Kidney (tissue), 14 donors: Measurements from ENCODE around the gene SASH1. TPM values are rescaled to one million over a fixed set of nuclear protein-coding genes. Genes with fewer than 3 reads are reported as not detected.

ENCODE experiments used
- DNase-seq, 5 donors: peaks; one replicate each; pipeline ENCODE4 v3.0.0-alpha.2; 2013 to 2020
- FAIRE-seq: peaks from 2 replicates; lab custom pipeline; 2012; peaks lifted over from hg19 to GRCh38; lab: Jason Lieb, UNC
- H3K27ac ChIP-seq, 2 donors: one replicate each; pipeline ENCODE4 v1.7.0; 2013; ENCODE audit warnings: low read depth in 2 of 2, low read length in 2 of 2, inconsistent platforms in 1 of 2
- H3K27me3 ChIP-seq: one replicate; pipeline ENCODE4 v1.7.1; 2013; ENCODE audit warnings: low read length, inconsistent platforms; ENCODE audit not compliant: control insufficient read depth, insufficient read depth
- H3K36me3 ChIP-seq, 3 donors: one replicate each; pipeline versions ENCODE4 v1.7.0 to v1.7.1; 2013; ENCODE audit warnings: low read length in 3 of 3, control low read depth in 1 of 3, inconsistent platforms in 1 of 3; ENCODE audit not compliant: insufficient read depth in 3 of 3, control insufficient read depth in 2 of 3
- H3K4me1 ChIP-seq, 3 donors: one replicate each; pipeline versions ENCODE4 v1.7.0 to v1.7.1; 2013; ENCODE audit warnings: low read length in 3 of 3, inconsistent platforms in 1 of 3, low read depth in 1 of 3; ENCODE audit not compliant: control insufficient read depth in 2 of 3, insufficient read depth in 2 of 3
- H3K4me3 ChIP-seq, 3 donors: one replicate each; pipeline versions ENCODE4 v1.7.0 to v1.8.1; 2013; ENCODE audit warnings: low read length in 3 of 3, control low read depth in 1 of 3, inconsistent platforms in 1 of 3
- H3K9ac ChIP-seq, 3 donors: one replicate each; pipeline versions ENCODE4 v1.7.0 to v1.7.1; 2013; ENCODE audit warnings: low read length in 3 of 3, control low read depth in 1 of 3, inconsistent platforms in 1 of 3
- H3K9me3 ChIP-seq, 3 donors: one replicate each; pipeline versions ENCODE4 v1.7.0 to v1.7.1; 2013; ENCODE audit warnings: low read length in 3 of 3, control low read depth in 1 of 3, inconsistent platforms in 1 of 3; ENCODE audit not compliant: control insufficient read depth in 2 of 3, insufficient read depth in 1 of 3
- intact Hi-C: fragments of 100-400 bp; cut with DNase I; formaldehyde crosslinking; loops from one replicate; pipeline ENCODE4 v1.11.1; 2022
- polyA plus RNA-seq: library from polyadenylated mRNA; stranded (reverse); fragments of 350-450 nt; fragmentation: Illumina TruSeq; extraction: RNeasy Lipid Tissue Mini Kit (QIAGEN cat#74804); gene quantifications from one replicate; pipeline ENCODE4 v1.2.3, GENCODE V29; 2014; ENCODE audit warnings: low read depth, low replicate concordance; ENCODE audit not compliant: insufficient read depth
- total RNA-seq: library from RNA; stranded (reverse); fragmentation: NEBNext Ultra II Directional; extraction: Animal tissue kit (Norgen Biotek cat#: 25700); gene quantifications from one replicate; pipeline ENCODE4 v1.2.1, GENCODE V29; 2021
- TF ChIP-seq, protein P1 (sequence below): IDR thresholded peaks from 3 replicates; pipeline ENCODE4 v1.5.1; 2012; ENCODE audit warnings: mild to moderate bottlenecking, moderate library complexity, borderline replicate concordance; ENCODE audit not compliant: insufficient read depth; ENCODE audit errors: extremely low read depth
- donor health status: control.
- donor health status: control.
- donor health status: control.
- donor health status: control.
- donor health status: control.
- donor health status: DM: yes; HTN: yes; CAD: no.
- donor health status: Normal renal cell carcinoma (clear cell type).

The SASH1 gene
- total and polyA plus RNA-seq, 2 donors from 2014 or later, result 6.2 to 148 TPM

DNA sequence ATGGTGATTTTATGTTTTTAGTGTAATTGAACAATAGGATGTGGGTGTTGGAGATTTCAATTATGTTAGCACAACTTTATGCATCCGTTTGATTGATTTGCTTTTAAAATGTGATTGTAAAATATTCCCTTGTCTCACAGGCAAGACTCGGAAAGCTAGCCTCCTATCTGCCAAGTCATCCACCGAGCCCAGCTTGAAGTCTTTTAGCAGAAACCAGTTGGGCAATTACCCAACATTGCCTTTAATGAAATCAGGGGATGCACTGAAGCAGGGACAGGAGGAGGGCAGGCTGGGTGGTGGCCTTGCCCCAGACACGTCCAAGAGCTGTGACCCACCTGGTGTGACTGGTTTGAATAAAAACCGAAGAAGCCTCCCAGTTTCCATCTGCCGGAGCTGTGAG, 200.9 kb downstream of the SASH1 start:
- DNase-seq (no peak), FAIRE-seq (no peak)
- TF ChIP-seq, protein P1, sequence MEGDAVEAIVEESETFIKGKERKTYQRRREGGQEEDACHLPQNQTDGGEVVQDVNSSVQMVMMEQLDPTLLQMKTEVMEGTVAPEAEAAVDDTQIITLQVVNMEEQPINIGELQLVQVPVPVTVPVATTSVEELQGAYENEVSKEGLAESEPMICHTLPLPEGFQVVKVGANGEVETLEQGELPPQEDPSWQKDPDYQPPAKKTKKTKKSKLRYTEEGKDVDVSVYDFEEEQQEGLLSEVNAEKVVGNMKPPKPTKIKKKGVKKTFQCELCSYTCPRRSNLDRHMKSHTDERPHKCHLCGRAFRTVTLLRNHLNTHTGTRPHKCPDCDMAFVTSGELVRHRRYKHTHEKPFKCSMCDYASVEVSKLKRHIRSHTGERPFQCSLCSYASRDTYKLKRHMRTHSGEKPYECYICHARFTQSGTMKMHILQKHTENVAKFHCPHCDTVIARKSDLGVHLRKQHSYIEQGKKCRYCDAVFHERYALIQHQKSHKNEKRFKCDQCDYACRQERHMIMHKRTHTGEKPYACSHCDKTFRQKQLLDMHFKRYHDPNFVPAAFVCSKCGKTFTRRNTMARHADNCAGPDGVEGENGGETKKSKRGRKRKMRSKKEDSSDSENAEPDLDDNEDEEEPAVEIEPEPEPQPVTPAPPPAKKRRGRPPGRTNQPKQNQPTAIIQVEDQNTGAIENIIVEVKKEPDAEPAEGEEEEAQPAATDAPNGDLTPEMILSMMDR, result no peak
- intact Hi-C loops, result no loop called here
- Histone ChIP-seq H3K9ac (no peak overlapping the region), H3K27me3 (no peaks in the 10 kb centered on the region), H3K9me3 (no peaks in the 10 kb centered on the region), H3K36me3 (peaks cover 14 to 48% (median 43%) of the 10 kb centered on the region in 3 donors), H3K27ac (no peak overlapping the region), H3K4me1 (peaks cover 0 to 6% (median 4%) of the 10 kb centered on the region in 3 donors), H3K4me3 (no peak overlapping the region)

DNA sequence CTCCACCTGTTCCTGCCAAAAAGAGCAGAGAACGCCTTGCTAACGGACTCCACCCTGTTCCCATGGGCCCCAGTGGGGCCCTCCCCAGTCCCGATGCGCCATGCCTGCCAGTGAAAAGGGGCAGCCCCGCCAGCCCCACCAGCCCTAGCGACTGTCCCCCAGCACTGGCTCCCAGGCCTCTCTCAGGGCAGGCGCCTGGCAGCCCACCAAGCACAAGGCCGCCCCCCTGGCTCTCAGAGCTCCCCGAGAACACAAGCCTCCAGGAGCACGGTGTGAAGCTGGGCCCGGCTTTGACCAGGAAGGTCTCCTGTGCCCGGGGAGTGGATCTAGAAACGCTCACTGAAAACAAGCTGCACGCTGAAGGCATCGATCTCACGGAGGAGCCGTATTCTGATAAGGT, 201.8 kb downstream of the SASH1 start:
- Histone ChIP-seq H3K36me3 (peaks cover 14 to 55% (median 49%) of the 10 kb centered on the region in 3 donors), H3K4me3 (no peak overlapping the region), H3K9me3 (no peaks in the 10 kb centered on the region), H3K27ac (no peak overlapping the region), H3K9ac (no peak overlapping the region), H3K4me1 (no peaks in the 10 kb centered on the region), H3K27me3 (no peaks in the 10 kb centered on the region)
- DNase-seq (no peak), FAIRE-seq (no peak)
- TF ChIP-seq, protein P1, result no peak
- intact Hi-C loops, result no loop called here

DNA sequence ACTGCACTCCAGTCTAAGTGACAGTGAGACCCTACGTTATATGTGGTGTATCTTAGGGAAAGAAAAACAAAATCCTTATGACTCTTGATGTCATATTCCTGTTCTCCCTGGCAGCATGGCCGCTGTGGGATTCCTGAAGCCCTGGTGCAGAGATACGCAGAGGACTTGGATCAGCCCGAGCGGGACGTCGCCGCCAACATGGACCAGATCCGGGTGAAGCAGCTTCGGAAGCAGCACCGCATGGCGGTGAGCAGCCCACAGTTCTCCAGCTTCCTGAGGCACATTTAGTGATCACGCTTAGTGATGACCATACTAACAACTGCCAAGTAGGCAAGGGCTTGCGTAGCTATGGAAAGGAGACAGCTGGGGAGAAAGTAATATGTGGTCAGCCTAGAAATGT, 203.3 kb downstream of the SASH1 start:
- Histone ChIP-seq H3K27ac (no peak overlapping the region), H3K4me3 (no peak overlapping the region), H3K9me3 (no peaks in the 10 kb centered on the region), H3K36me3 (peaks cover 8 to 49% (median 40%) of the 10 kb centered on the region in 3 donors), H3K27me3 (no peaks in the 10 kb centered on the region), H3K4me1 (no peaks in the 10 kb centered on the region), H3K9ac (no peak overlapping the region)
- TF ChIP-seq, protein P1, result no peak
- intact Hi-C loops, result no loop called here
- FAIRE-seq, result no peak
- no peak for DNase-seq

DNA sequence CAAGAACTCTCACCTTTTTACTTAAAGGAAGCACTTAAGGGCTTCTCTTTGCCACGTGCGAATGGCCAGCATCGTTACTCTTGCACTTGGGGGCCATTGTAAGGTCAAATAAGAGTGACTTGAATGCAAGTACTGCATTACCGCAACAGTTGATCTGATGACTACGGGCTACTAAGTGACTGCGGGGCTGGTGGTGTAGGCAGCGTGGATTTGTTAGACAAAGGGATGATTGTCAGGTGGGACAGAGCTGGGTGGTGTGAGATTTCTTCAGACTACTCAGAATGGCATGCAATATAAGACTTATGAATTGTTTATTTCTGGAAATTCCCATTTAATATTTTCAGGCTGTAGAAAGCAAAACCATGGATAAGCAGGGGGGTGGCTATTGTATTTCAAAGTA, 204.5 kb downstream of the SASH1 start:
- H3K4me3 ChIP-seq, result no peak overlapping the region
- H3K9me3 ChIP-seq, result no peaks in the 10 kb centered on the region
- FAIRE-seq, result no peak
- intact Hi-C loops, result no loop called here
- no peak overlapping the region for H3K27ac ChIP-seq
- TF ChIP-seq, protein P1, result no peak
- H3K36me3 ChIP-seq, result peaks cover 4 to 41% (median 32%) of the 10 kb centered on the region in 3 donors
- no peak overlapping the region for H3K9ac ChIP-seq
- H3K27me3 ChIP-seq, result no peaks in the 10 kb centered on the region
- no peaks in the 10 kb centered on the region for H3K4me1 ChIP-seq
- no peak for DNase-seq
